ENCODE data around the gene NR1H3. TPM values are rescaled to one million over a fixed set of nuclear protein-coding genes. Genes with fewer than 3 reads are reported as not detected.

The NR1H3 gene
- total RNA-seq, 6 experiments from 2014 or later: 61.5 to 82.9 (median 67.3) TPM

DNA sequence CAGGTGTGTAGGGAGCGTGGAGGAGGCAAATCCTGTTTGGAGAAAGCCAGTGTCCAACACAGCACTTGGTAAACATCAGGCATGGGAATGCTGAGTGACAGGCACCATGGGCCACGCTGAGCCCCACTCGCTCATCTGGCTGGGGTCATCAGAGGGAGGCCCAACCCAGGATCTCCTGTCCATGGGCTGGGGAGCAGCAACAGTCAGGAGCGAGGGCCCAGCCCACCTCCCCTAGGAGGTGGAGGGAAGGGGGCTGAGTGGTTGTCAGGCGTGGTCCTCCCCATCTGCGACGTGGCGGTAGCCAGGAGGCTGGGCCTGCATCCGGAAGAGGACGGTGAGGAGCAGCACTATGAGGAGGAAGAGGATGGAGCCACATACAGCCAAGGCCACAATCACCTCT lies 17.9 kb upstream of the NR1H3 start:
- intact Hi-C loops (cut with DNase I): no loop called here
- no peak overlapping the region for H3K4me3 ChIP-seq
- 100% methylated on average over 1 of the region's 10 CpGs for WGBS (ENCODE audit: insufficient coverage, low coverage, low lambda C conversion rate, missing lambda C conversion rate)
- no peak for ATAC-seq
- peaks cover 4 to 50% (median 22%) of the 10 kb centered on the region in 4 donors for H3K36me3 ChIP-seq
- H3K4me1 ChIP-seq: peaks cover 2 to 29% (median 12%) of the 10 kb centered on the region in 4 donors
- peak overlapping the region in 1 of 3 donors; percentile 39 for H3K27ac ChIP-seq
- TF ChIP-seq, protein P1, sequence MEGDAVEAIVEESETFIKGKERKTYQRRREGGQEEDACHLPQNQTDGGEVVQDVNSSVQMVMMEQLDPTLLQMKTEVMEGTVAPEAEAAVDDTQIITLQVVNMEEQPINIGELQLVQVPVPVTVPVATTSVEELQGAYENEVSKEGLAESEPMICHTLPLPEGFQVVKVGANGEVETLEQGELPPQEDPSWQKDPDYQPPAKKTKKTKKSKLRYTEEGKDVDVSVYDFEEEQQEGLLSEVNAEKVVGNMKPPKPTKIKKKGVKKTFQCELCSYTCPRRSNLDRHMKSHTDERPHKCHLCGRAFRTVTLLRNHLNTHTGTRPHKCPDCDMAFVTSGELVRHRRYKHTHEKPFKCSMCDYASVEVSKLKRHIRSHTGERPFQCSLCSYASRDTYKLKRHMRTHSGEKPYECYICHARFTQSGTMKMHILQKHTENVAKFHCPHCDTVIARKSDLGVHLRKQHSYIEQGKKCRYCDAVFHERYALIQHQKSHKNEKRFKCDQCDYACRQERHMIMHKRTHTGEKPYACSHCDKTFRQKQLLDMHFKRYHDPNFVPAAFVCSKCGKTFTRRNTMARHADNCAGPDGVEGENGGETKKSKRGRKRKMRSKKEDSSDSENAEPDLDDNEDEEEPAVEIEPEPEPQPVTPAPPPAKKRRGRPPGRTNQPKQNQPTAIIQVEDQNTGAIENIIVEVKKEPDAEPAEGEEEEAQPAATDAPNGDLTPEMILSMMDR (IDR thresholded peaks at IDR 0.05): no peak
- TF ChIP-seq POLR2A (IDR thresholded peaks at IDR 0.05): no peak
- no peak for DNase-seq
- no peaks in the 10 kb centered on the region for H3K27me3 ChIP-seq
- H3K9me3 ChIP-seq: no peaks in the 10 kb centered on the region

DNA sequence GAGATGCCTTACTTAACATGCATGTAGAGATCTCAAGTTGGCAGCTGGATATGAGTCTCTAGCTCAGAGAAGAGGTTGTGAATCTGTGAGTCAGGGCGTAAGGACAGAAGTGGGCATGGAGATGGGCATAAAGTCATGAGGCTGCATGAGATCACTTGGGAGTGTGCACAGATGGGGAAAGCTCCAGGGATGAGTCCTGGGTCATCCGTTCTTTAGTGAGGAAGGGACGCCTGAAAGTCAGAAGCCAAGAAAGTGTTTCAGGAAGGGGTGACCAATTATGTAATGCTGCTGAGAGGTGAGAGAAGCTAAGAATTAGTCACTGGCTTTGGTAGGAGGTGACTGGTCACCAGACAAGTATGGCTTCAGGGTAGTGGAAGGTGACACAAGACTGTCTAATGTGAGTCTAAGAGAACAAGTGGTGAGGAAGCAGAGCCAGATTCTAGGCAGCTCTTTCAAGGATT lies 15.9 kb upstream of the NR1H3 start:
- TF ChIP-seq POLR2A (IDR thresholded peaks at IDR 0.05): no peak
- TF ChIP-seq, protein P1 (IDR thresholded peaks at IDR 0.05): no peak
- Histone ChIP-seq H3K4me3 (no peak overlapping the region), H3K9me3 (no peaks in the 10 kb centered on the region), H3K4me1 (peaks cover 2 to 44% (median 27%) of the 10 kb centered on the region in 4 donors), H3K36me3 (peaks cover 4 to 53% (median 26%) of the 10 kb centered on the region in 4 donors), H3K27ac (no peak overlapping the region), H3K27me3 (no peaks in the 10 kb centered on the region)
- WGBS (ENCODE audit: insufficient coverage, low coverage, low lambda C conversion rate, missing lambda C conversion rate): 76% methylated on average over 3 of the region's 3 CpGs
- no peak for ATAC-seq
- DNase-seq: no peak
- intact Hi-C loops (cut with DNase I): no loop called here

DNA sequence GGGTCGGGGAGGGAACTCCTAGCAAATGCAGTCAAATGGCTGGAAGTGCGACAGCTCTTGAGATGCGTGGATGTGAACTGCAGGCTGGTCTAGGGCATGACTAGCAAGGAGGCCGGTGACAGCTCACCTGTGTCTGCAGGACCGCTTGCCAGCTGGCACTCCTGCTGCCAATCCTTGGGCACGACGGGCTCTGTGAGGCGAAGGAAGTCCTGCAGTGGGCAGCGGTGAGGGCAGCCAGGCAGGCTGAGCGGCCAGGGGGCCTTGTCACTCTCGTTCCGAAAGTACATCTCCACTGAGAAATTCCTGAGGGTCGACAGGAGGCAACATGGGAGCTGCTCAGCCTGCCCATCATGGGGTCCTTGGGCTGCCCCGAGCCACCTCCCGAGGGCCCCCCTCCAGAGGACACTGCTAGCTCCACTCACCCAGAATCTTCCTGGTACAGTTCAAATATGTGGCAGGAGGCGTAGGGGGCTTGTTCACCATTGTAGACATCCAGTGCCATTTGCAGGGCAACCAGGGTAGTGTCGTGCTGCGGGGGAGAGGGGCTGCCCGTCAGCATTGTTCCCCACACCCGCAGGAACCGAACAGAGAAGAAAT lies 15.1 kb upstream of the NR1H3 start:
- DNase-seq: peak in 1 of 3 donors; percentile 60
- H3K9me3 ChIP-seq: no peaks in the 10 kb centered on the region
- peaks cover 2 to 52% (median 31%) of the 10 kb centered on the region in 4 donors for H3K4me1 ChIP-seq
- peak overlapping the region; percentile 29 to 96 (median 64) for H3K27ac ChIP-seq
- H3K27me3 ChIP-seq: no peaks in the 10 kb centered on the region
- peak overlapping the region in 1 of 3 donors; percentile 4 for H3K4me3 ChIP-seq
- peaks cover 4 to 53% (median 26%) of the 10 kb centered on the region in 4 donors for H3K36me3 ChIP-seq
- TF ChIP-seq, protein P1 (IDR thresholded peaks at IDR 0.05): no peak
- TF ChIP-seq POLR2A (IDR thresholded peaks at IDR 0.05): no peak
- intact Hi-C loops (cut with DNase I): no loop called here
- no peak for ATAC-seq
- 64% methylated on average over 2 of the region's 21 CpGs for WGBS (ENCODE audit: insufficient coverage, low coverage, low lambda C conversion rate, missing lambda C conversion rate)

DNA sequence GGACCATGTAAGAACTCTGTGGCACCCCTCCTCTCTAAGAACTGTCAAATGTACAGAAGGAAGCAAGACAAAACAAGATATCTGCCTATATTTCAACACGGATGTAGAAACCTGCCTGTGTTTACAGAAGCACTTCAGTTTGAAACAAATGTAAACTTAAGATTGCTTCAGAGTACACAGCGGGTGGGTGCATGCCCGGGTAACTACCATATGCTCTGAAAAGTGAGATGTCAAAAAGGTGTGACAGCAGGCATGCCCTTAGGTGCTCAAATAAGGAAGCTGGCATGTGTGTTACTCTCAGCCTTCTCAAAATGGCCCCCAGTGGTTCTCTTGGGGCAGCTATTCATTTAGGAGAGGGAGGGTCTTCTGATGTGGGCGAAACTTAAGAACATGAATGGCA lies 14.3 kb upstream of the NR1H3 start:
- Histone ChIP-seq H3K27ac (peak overlapping the region; percentile 36 to 96 (median 64)), H3K9me3 (no peaks in the 10 kb centered on the region), H3K36me3 (peaks cover 4 to 53% (median 26%) of the 10 kb centered on the region in 4 donors), H3K4me3 (peak overlapping the region in 1 of 3 donors; percentile 4), H3K27me3 (no peaks in the 10 kb centered on the region), H3K4me1 (peaks cover 2 to 56% (median 32%) of the 10 kb centered on the region in 4 donors)
- intact Hi-C loops (cut with DNase I): no loop called here
- ATAC-seq (peak; percentile 53 to 69 (median 62)), DNase-seq (peak in 2 of 3 donors; percentile 59 to 73)
- TF ChIP-seq POLR2A (IDR thresholded peaks at IDR 0.05): no peak
- WGBS (ENCODE audit: insufficient coverage, low coverage, low lambda C conversion rate, missing lambda C conversion rate): 47% methylated on average over 4 of the region's 4 CpGs

Measured in right lobe of liver (tissue), 6 donors.